ENCODE results near the gene PDAP1. TPM values are rescaled to one million over a fixed set of nuclear protein-coding genes. Genes with fewer than 3 reads are reported as not detected.
"Not testable (repeated sequence)": the region's sequence is repeated elsewhere in the genome, so short reads cannot be mapped to it uniquely, and the experiment has no call there.

Gene PDAP1
- total and polyA plus RNA-seq, 2 of the 4 experiments (the other 2 are of a cell fraction) = 40.3 to 193 TPM

- DNase-seq = no peak
- Histone ChIP-seq H4K20me1 (ENCODE audit: insufficient read depth, low read length) (peaks cover 6% of the 10 kb centered on the region; the same call in 1 of the 2 replicates), H3K14ac (replicated peaks; ENCODE audit: low read depth, low read length) (no peak overlapping the region), H2BK120ac (ENCODE audit: low read depth, low read length) (no peak overlapping the region), H3K9me1 (ENCODE audit: insufficient read depth, low read length) (no peaks in the 10 kb centered on the region), H3K27ac (ENCODE audit: insufficient read depth, low read length) (no peak overlapping the region), H2AK5ac (ENCODE audit: low read depth, low read length) (no peak overlapping the region), H2BK20ac (ENCODE audit: low read depth, low read length) (no peak overlapping the region), H3K9me3 (ENCODE audit: control insufficient read depth, insufficient read depth, low read length) (no peaks in the 10 kb centered on the region), H3K4me2 (ENCODE audit: low read depth, low read length) (no peak overlapping the region), H4K91ac (ENCODE audit: insufficient read depth, low read depth, low read length) (no peak overlapping the region), H2BK15ac (ENCODE audit: low read depth, low read length) (no peak overlapping the region), H3K4me1 (ENCODE audit: control insufficient read depth, insufficient read depth, low read length) (0 out of 2 replicates have a peak, but pooled peaks cover 2% of the 10 kb centered on the region), H3K9ac (ENCODE audit: low read depth, low read length) (no peak overlapping the region), H4K5ac (ENCODE audit: low read depth, low read length) (no peak overlapping the region), H2AK9ac (replicated peaks; ENCODE audit: low read depth, low read length, poor library complexity) (no peak overlapping the region), H3K79me1 (ENCODE audit: low read depth in 1 of 2, low read length in 2 of 2) (peaks cover 13 to 36% of the 10 kb centered on the region in 2 experiments; a peak in 3 of 4 replicates), H3K4me3 (ENCODE audit: insufficient read depth, low read depth, low read length) (no peak overlapping the region), H3K27me3 (ENCODE audit: control insufficient read depth, insufficient read depth, low read length) (no peaks in the 10 kb centered on the region), H3K4ac (ENCODE audit: low read depth, low read length) (no peak overlapping the region), H3K56ac (ENCODE audit: extremely low read depth, insufficient read depth, low read length) (no peak overlapping the region), H3K36me3 (ENCODE audit: control insufficient read depth, insufficient read depth, low read length) (peaks cover 57% of the 10 kb centered on the region), H3K18ac (ENCODE audit: low read depth, low read length) (no peak overlapping the region), H3K23ac (ENCODE audit: low read depth, low read length) (no peak overlapping the region), H4K8ac (ENCODE audit: low read depth in 2 of 2, low read length in 2 of 2) (no peak overlapping the region), H2AFZ (replicated peaks; ENCODE audit: low read length, poor library complexity) (no peak overlapping the region), H2BK5ac (ENCODE audit: low read depth, low read length, poor library complexity, severe bottlenecking) (no peak overlapping the region)
- dilution Hi-C loops (cut with HindIII; ENCODE audit: low sequenced_read_pairs, unreplicated experiment) (no loop called here), in situ Hi-C loops (cut with MboI; ENCODE audit: low sequenced_read_pairs) (no loop called here), intact Hi-C loops (cut with micrococcal nuclease) (no loop called here)
- ChIA-PET POLR2A (ENCODE audit: unreplicated experiment) (no interaction called here), CTCF (no interaction called here)
- no peak for ATAC-seq (ENCODE audit: low read depth)
- TF ChIP-seq BHLHE40 (IDR thresholded peaks at IDR 0.05; ENCODE audit: low read depth, low read length) (no peak), ELK1 (IDR thresholded peaks at IDR 0.05; ENCODE audit: borderline replicate concordance, low read depth, low read length) (no peak), CHD1 (IDR thresholded peaks at IDR 0.05; ENCODE audit: low read depth, low read length) (no peak), CEBPB (IDR thresholded peaks at IDR 0.05; ENCODE audit: low read depth, low read length) (no peak), MXI1 (IDR thresholded peaks at IDR 0.05; ENCODE audit: borderline replicate concordance, low read depth, low read length) (no peak), USF2 (IDR thresholded peaks at IDR 0.05; ENCODE audit: low read depth, low read length) (no peak), POLR2A (IDR thresholded peaks at IDR 0.05; ENCODE audit: low read depth, low read length) (no peak)
- BruUV-seq (replicated peaks) = no TSS peak
- WGBS, 2 experiments (ENCODE audit: extremely low coverage in 2 of 2, insufficient read length in 1 of 2) = no CpG with 5 or more reads among the region's 5 CpGs
These were observed 56.1 kb downstream of the PDAP1 start for GRCh38 chr7:99352247-99352646.

- H3K9me1 ChIP-seq (ENCODE audit: insufficient read depth, low read length); H3K14ac ChIP-seq (replicated peaks; ENCODE audit: low read depth, low read length); H3K4ac ChIP-seq (ENCODE audit: low read depth, low read length); H2BK5ac ChIP-seq (ENCODE audit: low read depth, low read length, poor library complexity, severe bottlenecking); H2BK120ac ChIP-seq (ENCODE audit: low read depth, low read length); intact Hi-C loops (cut with micrococcal nuclease); BruUV-seq (replicated peaks); dilution Hi-C loops (cut with HindIII; ENCODE audit: low sequenced_read_pairs, unreplicated experiment); H2BK20ac ChIP-seq (ENCODE audit: low read depth, low read length); H3K4me3 ChIP-seq (ENCODE audit: insufficient read depth, low read depth, low read length); H2AK9ac ChIP-seq (replicated peaks; ENCODE audit: low read depth, low read length, poor library complexity); H3K9ac ChIP-seq (ENCODE audit: low read depth, low read length); H3K56ac ChIP-seq (ENCODE audit: extremely low read depth, insufficient read depth, low read length); H4K20me1 ChIP-seq (ENCODE audit: insufficient read depth, low read length); H3K27ac ChIP-seq (ENCODE audit: insufficient read depth, low read length); H2BK15ac ChIP-seq (ENCODE audit: low read depth, low read length); in situ Hi-C loops (cut with MboI; ENCODE audit: low sequenced_read_pairs); H3K27me3 ChIP-seq (ENCODE audit: control insufficient read depth, insufficient read depth, low read length); H3K4me1 ChIP-seq (ENCODE audit: control insufficient read depth, insufficient read depth, low read length); H3K18ac ChIP-seq (ENCODE audit: low read depth, low read length); H3K4me2 ChIP-seq (ENCODE audit: low read depth, low read length); DNase-seq; H4K5ac ChIP-seq (ENCODE audit: low read depth, low read length); H2AFZ ChIP-seq (replicated peaks; ENCODE audit: low read length, poor library complexity); H3K9me3 ChIP-seq (ENCODE audit: control insufficient read depth, insufficient read depth, low read length); H4K91ac ChIP-seq (ENCODE audit: insufficient read depth, low read depth, low read length); H4K8ac ChIP-seq (ENCODE audit: low read depth in 2 of 2, low read length in 2 of 2); H3K23ac ChIP-seq (ENCODE audit: low read depth, low read length); ATAC-seq (ENCODE audit: low read depth); H2AK5ac ChIP-seq (ENCODE audit: low read depth, low read length): not testable (repeated sequence)
- H3K79me1 ChIP-seq (ENCODE audit: low read depth in 1 of 2, low read length in 2 of 2) = peaks cover 17 to 39% of the 10 kb centered on the region in 2 experiments
- WGBS, 2 experiments (ENCODE audit: extremely low coverage in 2 of 2, insufficient read length in 1 of 2) = no CpG with 5 or more reads among the region's 3 CpGs
- peaks cover 59% of the 10 kb centered on the region for H3K36me3 ChIP-seq (ENCODE audit: control insufficient read depth, insufficient read depth, low read length)
- ChIA-PET POLR2A (ENCODE audit: unreplicated experiment) (interaction anchor here (0.6 kb wide), 1 partner anchor 12 kb away, joined by 3 read pairs; no protein-coding TSS in a partner anchor), CTCF (interaction anchor here (0.5 kb wide), 1 partner anchor 11 kb away, joined by 3 read pairs; no protein-coding TSS in a partner anchor)
These were observed 57.8 kb downstream of the PDAP1 start for GRCh38 chr7:99350641-99351040.

Measured in IMR-90 (cell line).